ENCODE measurements around the gene USH2A.

GRCh38 chr1:216140730-216141524 is 282.3 kb downstream of the USH2A start:
- TF ChIP-seq CTCF (IDR thresholded peaks at IDR 0.05; ENCODE audit: low read length) (no peak), EZH2 (optimal IDR thresholded peaks at IDR 0.05; ENCODE audit: low read depth, low read length) (no peak), EZH2phosphoT487 (IDR thresholded peaks at IDR 0.05; ENCODE audit: low read length) (no peak)
